Measurements from ENCODE around the gene UBE2G1. TPM values are rescaled to one million over a fixed set of nuclear protein-coding genes. Genes with fewer than 3 reads are reported as not detected.
A peak's percentile ranks its signal among the peaks of the same experiment; 100 is the strongest.

Gene UBE2G1
- total RNA-seq, 4 donors from 2014 or later: 52.5 to 88.2 (median 73.5) TPM

- Histone ChIP-seq H3K27ac (peak overlapping the region in 3 of 4 donors; percentile 82 to 85 (median 84)), H3K27me3 (no peaks in the 10 kb centered on the region), H3K9me3 (no peaks in the 10 kb centered on the region), H3K4me3 (no peak overlapping the region), H3K36me3 (peaks cover 0 to 3% (median 3%) of the 10 kb centered on the region in 3 donors), H3K4me1 (peaks cover 13 to 80% (median 35%) of the 10 kb centered on the region in 3 donors)
- no peak for DNase-seq
- 24 to 32% methylated on average over 5 of the region's 5 CpGs for WGBS, 2 donors
- TF ChIP-seq POLR2A (IDR thresholded peaks at IDR 0.05): no peak
- TF ChIP-seq CTCF (IDR thresholded peaks at IDR 0.05): no peak
- intact Hi-C loops (cut with DNase I): no loop called here
These were observed 38.9 kb downstream of the UBE2G1 start for GRCh38 chr17:4327606-4328005.

- Histone ChIP-seq H3K36me3 (peaks cover 0 to 3% (median 3%) of the 10 kb centered on the region in 3 donors), H3K4me3 (no peak overlapping the region), H3K27me3 (no peaks in the 10 kb centered on the region), H3K4me1 (peaks cover 10 to 80% (median 27%) of the 10 kb centered on the region in 3 donors), H3K9me3 (no peaks in the 10 kb centered on the region), H3K27ac (peak overlapping the region; percentile 69 to 85 (median 83))
- TF ChIP-seq POLR2A (IDR thresholded peaks at IDR 0.05) (no peak), CTCF (IDR thresholded peaks at IDR 0.05) (no peak)
- DNase-seq: no peak
- WGBS, 2 donors: 25 to 50% methylated on average over 1 of the region's 2 CpGs
- intact Hi-C loops (cut with DNase I): no loop called here
These were observed 39.9 kb downstream of the UBE2G1 start for GRCh38 chr17:4326608-4327007.

- intact Hi-C loops (cut with DNase I): no loop called here
- Histone ChIP-seq H3K4me3 (no peak overlapping the region), H3K27me3 (no peaks in the 10 kb centered on the region), H3K36me3 (peaks cover 0 to 3% (median 0%) of the 10 kb centered on the region in 3 donors), H3K27ac (peak overlapping the region in 3 of 4 donors; percentile 69 to 85 (median 84)), H3K9me3 (no peaks in the 10 kb centered on the region), H3K4me1 (peaks cover 5 to 80% (median 23%) of the 10 kb centered on the region in 3 donors)
- TF ChIP-seq CTCF (IDR thresholded peaks at IDR 0.05) (no peak), POLR2A (IDR thresholded peaks at IDR 0.05) (no peak)
- DNase-seq: no peak
These were observed 40.4 kb downstream of the UBE2G1 start for GRCh38 chr17:4326112-4326511.

- H3K9me3 ChIP-seq: no peaks in the 10 kb centered on the region
- no peak overlapping the region for H3K27ac ChIP-seq
- 98% methylated on average over 7 of the region's 7 CpGs for WGBS, 2 donors
- peaks cover 0 to 3% (median 0%) of the 10 kb centered on the region in 3 donors for H3K36me3 ChIP-seq
- H3K27me3 ChIP-seq: no peaks in the 10 kb centered on the region
- H3K4me3 ChIP-seq: no peak overlapping the region
- intact Hi-C loops (cut with DNase I): no loop called here
- no peak for DNase-seq
- TF ChIP-seq CTCF (IDR thresholded peaks at IDR 0.05) (no peak), POLR2A (IDR thresholded peaks at IDR 0.05) (no peak)
- peaks cover 5 to 67% (median 23%) of the 10 kb centered on the region in 3 donors for H3K4me1 ChIP-seq
These were observed 42.0 kb downstream of the UBE2G1 start for GRCh38 chr17:4324463-4324862.

- no peaks in the 10 kb centered on the region for H3K9me3 ChIP-seq
- 45 to 65% methylated on average over 4 of the region's 4 CpGs for WGBS, 2 donors
- H3K4me1 ChIP-seq: peaks cover 18 to 79% (median 25%) of the 10 kb centered on the region in 3 donors
- peaks cover 0 to 3% (median 0%) of the 10 kb centered on the region in 3 donors for H3K36me3 ChIP-seq
- H3K4me3 ChIP-seq: no peak overlapping the region
- no peak for DNase-seq
- H3K27ac ChIP-seq: peak overlapping the region in 2 of 4 donors; percentile 72 to 78
- TF ChIP-seq CTCF (IDR thresholded peaks at IDR 0.05): no peak
- TF ChIP-seq POLR2A (IDR thresholded peaks at IDR 0.05): no peak
- intact Hi-C loops (cut with DNase I): no loop called here
- no peaks in the 10 kb centered on the region for H3K27me3 ChIP-seq
These were observed 47.3 kb downstream of the UBE2G1 start for GRCh38 chr17:4319221-4319620.

Data from esophagus squamous epithelium (tissue), 5 donors.